ENCODE results near the gene CSRNP2. TPM values are rescaled to one million over a fixed set of nuclear protein-coding genes. Genes with fewer than 3 reads are reported as not detected.

The CSRNP2 gene
- total and polyA plus RNA-seq, 2 experiments from 2014 or later: 6.9 to 30.9 TPM

GRCh38 chr12:51075390-51075789 is 8.0 kb downstream of the CSRNP2 start:
- Histone ChIP-seq H3K4me1 (ENCODE audit: insufficient read depth) (no peaks in the 10 kb centered on the region), H3K27me3 (ENCODE audit: insufficient read depth) (no peaks in the 10 kb centered on the region), H3K4me3 (no peak overlapping the region), H3K36me3 (ENCODE audit: insufficient read depth) (peaks cover 13% of the 10 kb centered on the region; the same call in 1 of the 2 replicates), H3K27ac (ENCODE audit: low read depth) (no peak overlapping the region), H3K79me2 (replicated peaks; ENCODE audit: insufficient read depth) (peaks cover 51% of the 10 kb centered on the region), H3F3A (replicated peaks; ENCODE audit: low read depth) (no peaks in the 10 kb centered on the region), H2AFZ (no peak overlapping the region), H3K4me2 (no peak overlapping the region), H3K9me2 (ENCODE audit: insufficient read depth) (no peaks in the 10 kb centered on the region), H4K20me1 (replicated peaks; ENCODE audit: insufficient read depth) (peaks cover 15% of the 10 kb centered on the region)
- Mint-ChIP-seq H3K36me3 (ENCODE audit: low read depth) (peaks cover 38% of the 10 kb centered on the region), H3K27me3 (ENCODE audit: insufficient read depth, low read depth, poor library complexity) (peaks cover 7% of the 10 kb centered on the region), H3K27ac (no peak overlapping the region), H3K4me3 (no peak overlapping the region), H3K9me3 (no peaks in the 10 kb centered on the region), H3K4me1 (peaks cover 3% of the 10 kb centered on the region; the same call in 1 of the 3 replicates)
- no peak for TF ChIP-seq EZH2phosphoT487 (IDR thresholded peaks at IDR 0.05; ENCODE audit: unreplicated experiment)
- TF ChIP-seq ZNF462 (CRISPR knock-in tag; IDR thresholded peaks at IDR 0.05): no peak
- no peak for TF ChIP-seq ZNF331 (CRISPR knock-in tag; IDR thresholded peaks at IDR 0.05; ENCODE audit: low read depth)
- no peak for TF ChIP-seq POLR2AphosphoS5 (IDR thresholded peaks at IDR 0.05; ENCODE audit: low read depth)
- TF ChIP-seq JUNB (IDR thresholded peaks at IDR 0.05; ENCODE audit: unreplicated experiment): no peak
- TF ChIP-seq STAT1 (IDR thresholded peaks at IDR 0.05; ENCODE audit: unreplicated experiment): no peak
- TF ChIP-seq NANOG (IDR thresholded peaks at IDR 0.05; ENCODE audit: borderline replicate concordance): no peak
- TF ChIP-seq ETS1 (IDR thresholded peaks at IDR 0.05): no peak
- no peak for TF ChIP-seq REST (IDR thresholded peaks at IDR 0.05; ENCODE audit: unreplicated experiment)
- no peak for TF ChIP-seq CREB1 (CRISPR knock-in tag; IDR thresholded peaks at IDR 0.05; ENCODE audit: low read depth)
- TF ChIP-seq ZNF114 (CRISPR knock-in tag; IDR thresholded peaks at IDR 0.05): no peak
- TF ChIP-seq EZH2 (IDR thresholded peaks at IDR 0.05; ENCODE audit: low read depth, unreplicated experiment): no peak
- TF ChIP-seq CTCF (conservative IDR thresholded peaks at IDR 0.05; ENCODE audit: low read depth in 2 of 2): no peak
- DNase-seq (ENCODE audit: low spot score) (no peak), ATAC-seq (no peak)
